ENCODE data around the gene ASCL5. TPM values are rescaled to one million over a fixed set of nuclear protein-coding genes. Genes with fewer than 3 reads are reported as not detected.

ASCL5 gene
- total RNA-seq, 1 experiment from 2014 or later, result not detected

DNA sequence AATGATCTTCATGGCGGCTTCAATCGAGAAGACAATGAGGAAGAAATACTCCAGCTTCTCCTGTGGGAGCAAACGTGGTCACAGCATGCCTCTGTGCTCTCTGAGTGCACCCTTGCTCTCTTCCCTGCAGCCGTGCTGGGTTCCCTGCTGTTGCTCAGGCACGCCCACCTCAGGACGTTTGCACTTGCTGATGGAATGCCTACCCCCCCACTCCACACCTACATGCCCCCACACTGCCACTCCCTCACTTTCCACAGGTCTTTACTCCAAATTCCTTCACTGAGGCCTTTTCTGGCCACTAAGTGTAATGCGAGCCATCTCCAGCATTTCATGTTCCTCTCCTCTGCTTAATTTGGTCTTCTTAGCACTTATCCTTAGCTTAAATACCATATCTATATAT lies 33.0 kb downstream of the ASCL5 start:
- Histone ChIP-seq H3K4me2 (ENCODE audit: low read depth, low read length, poor library complexity, severe bottlenecking) (no peak overlapping the region), H3K4me3 (ENCODE audit: low read length) (no peak overlapping the region), H3K9me3 (ENCODE audit: low read length) (no peaks in the 10 kb centered on the region), H3K79me2 (ENCODE audit: low read length) (no peaks in the 10 kb centered on the region), H3K36me3 (ENCODE audit: insufficient read depth, low read length) (no peaks in the 10 kb centered on the region), H4K20me1 (ENCODE audit: insufficient read depth, low read depth, low read length) (no peaks in the 10 kb centered on the region), H3K27ac (ENCODE audit: low read length) (no peak overlapping the region), H3K9ac (ENCODE audit: low read length) (no peak overlapping the region), H3K27me3 (ENCODE audit: low read length) (no peaks in the 10 kb centered on the region), H3K9me2 (replicated peaks; ENCODE audit: insufficient read depth, low read length) (no peaks in the 10 kb centered on the region), H3K4me1 (ENCODE audit: low read length) (no peaks in the 10 kb centered on the region), H2AFZ (ENCODE audit: low read length) (no peak overlapping the region)
- DNase-seq, result no peak

DNA sequence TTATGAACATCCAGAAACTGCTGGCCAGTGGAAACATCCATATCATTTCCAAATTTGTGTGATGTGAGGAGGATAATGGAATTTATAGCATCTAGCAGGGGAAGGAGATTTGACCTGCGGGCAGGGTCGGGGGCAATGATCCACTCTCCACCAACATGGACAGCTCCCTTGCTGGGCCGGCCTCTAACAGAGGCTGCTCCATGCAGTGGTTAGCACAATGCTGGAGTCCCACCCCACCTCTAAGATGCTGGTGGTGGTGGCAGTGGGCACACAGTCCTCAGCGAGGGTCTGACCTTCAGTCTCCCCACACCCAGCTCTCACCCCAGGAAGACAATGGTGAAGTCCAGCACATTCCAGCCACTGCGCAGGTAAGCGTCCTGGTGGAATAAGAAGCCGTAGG lies 33.4 kb downstream of the ASCL5 start:
- Histone ChIP-seq H3K36me3 (ENCODE audit: insufficient read depth, low read length) (no peaks in the 10 kb centered on the region), H3K79me2 (ENCODE audit: low read length) (no peaks in the 10 kb centered on the region), H2AFZ (ENCODE audit: low read length) (no peak overlapping the region), H3K4me2 (ENCODE audit: low read depth, low read length, poor library complexity, severe bottlenecking) (no peak overlapping the region), H3K4me1 (ENCODE audit: low read length) (no peaks in the 10 kb centered on the region), H3K4me3 (ENCODE audit: low read length) (no peak overlapping the region), H3K9ac (ENCODE audit: low read length) (no peak overlapping the region), H3K27ac (ENCODE audit: low read length) (no peak overlapping the region), H4K20me1 (ENCODE audit: insufficient read depth, low read depth, low read length) (no peaks in the 10 kb centered on the region), H3K9me2 (replicated peaks; ENCODE audit: insufficient read depth, low read length) (no peaks in the 10 kb centered on the region), H3K9me3 (ENCODE audit: low read length) (no peaks in the 10 kb centered on the region), H3K27me3 (ENCODE audit: low read length) (no peaks in the 10 kb centered on the region)
- DNase-seq, result no peak

DNA sequence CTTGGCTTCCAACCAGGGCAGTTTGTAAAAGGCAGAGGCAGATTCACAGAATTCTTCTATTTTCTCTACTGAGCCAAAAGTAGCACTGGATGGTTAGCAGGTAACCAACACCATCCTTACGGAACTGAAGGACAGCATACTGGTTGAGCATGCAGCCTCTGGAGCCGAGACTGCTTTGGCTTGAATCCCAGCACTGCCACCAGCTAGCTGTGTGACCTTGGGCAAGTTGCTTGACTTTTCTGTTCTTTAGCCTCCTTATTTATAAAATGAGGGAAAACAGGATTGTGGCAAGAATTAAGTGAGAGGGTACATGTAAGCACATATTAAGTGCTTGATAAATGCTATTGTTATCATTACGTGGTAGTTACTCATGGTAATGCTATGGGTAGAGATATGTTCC lies 34.2 kb downstream of the ASCL5 start:
- Histone ChIP-seq H3K36me3 (ENCODE audit: insufficient read depth, low read length) (no peaks in the 10 kb centered on the region), H3K27me3 (ENCODE audit: low read length) (no peaks in the 10 kb centered on the region), H2AFZ (ENCODE audit: low read length) (no peak overlapping the region), H3K9me3 (ENCODE audit: low read length) (no peaks in the 10 kb centered on the region), H3K9me2 (replicated peaks; ENCODE audit: insufficient read depth, low read length) (no peaks in the 10 kb centered on the region), H3K9ac (ENCODE audit: low read length) (no peak overlapping the region), H3K79me2 (ENCODE audit: low read length) (no peaks in the 10 kb centered on the region), H4K20me1 (ENCODE audit: insufficient read depth, low read depth, low read length) (no peaks in the 10 kb centered on the region), H3K27ac (ENCODE audit: low read length) (no peak overlapping the region), H3K4me1 (ENCODE audit: low read length) (no peaks in the 10 kb centered on the region), H3K4me2 (ENCODE audit: low read depth, low read length, poor library complexity, severe bottlenecking) (no peak overlapping the region), H3K4me3 (ENCODE audit: low read length) (no peak overlapping the region)
- DNase-seq, result no peak

DNA sequence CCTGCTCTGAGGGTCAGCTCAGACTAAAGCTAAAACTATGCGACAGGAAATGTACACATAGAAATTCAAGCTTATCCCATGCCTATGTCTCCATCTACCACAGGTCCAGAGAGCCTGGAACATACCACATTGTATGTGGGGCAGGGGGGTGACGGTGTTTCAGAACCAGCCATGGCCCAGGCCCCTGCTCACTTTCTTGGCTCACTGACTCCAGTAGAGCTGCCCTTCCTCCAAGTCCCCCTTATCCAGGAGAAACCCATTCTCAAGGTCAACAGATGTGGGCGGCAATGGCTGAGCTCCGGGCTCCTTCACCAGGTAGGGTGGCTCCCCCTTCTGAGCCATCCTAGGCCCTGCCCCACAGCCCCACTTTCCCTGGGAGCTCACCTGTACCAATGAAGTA lies 35.7 kb downstream of the ASCL5 start:
- no peak overlapping the region for H2AFZ ChIP-seq (ENCODE audit: low read length)
- DNase-seq, result no peak
- 0 out of 2 replicates have a peak, but pooled peaks cover 3% of the 10 kb centered on the region for H4K20me1 ChIP-seq (ENCODE audit: insufficient read depth, low read depth, low read length)
- no peak overlapping the region for H3K9ac ChIP-seq (ENCODE audit: low read length)
- H3K4me1 ChIP-seq (ENCODE audit: low read length), result no peaks in the 10 kb centered on the region
- H3K4me2 ChIP-seq (ENCODE audit: low read depth, low read length, poor library complexity, severe bottlenecking), result no peak overlapping the region
- no peaks in the 10 kb centered on the region for H3K9me3 ChIP-seq (ENCODE audit: low read length)
- no peaks in the 10 kb centered on the region for H3K79me2 ChIP-seq (ENCODE audit: low read length)
- no peak overlapping the region for H3K27ac ChIP-seq (ENCODE audit: low read length)
- no peaks in the 10 kb centered on the region for H3K27me3 ChIP-seq (ENCODE audit: low read length)
- H3K9me2 ChIP-seq (replicated peaks; ENCODE audit: insufficient read depth, low read length), result no peaks in the 10 kb centered on the region
- H3K36me3 ChIP-seq (ENCODE audit: insufficient read depth, low read length), result no peaks in the 10 kb centered on the region
- H3K4me3 ChIP-seq (ENCODE audit: low read length), result no peak overlapping the region

DNA sequence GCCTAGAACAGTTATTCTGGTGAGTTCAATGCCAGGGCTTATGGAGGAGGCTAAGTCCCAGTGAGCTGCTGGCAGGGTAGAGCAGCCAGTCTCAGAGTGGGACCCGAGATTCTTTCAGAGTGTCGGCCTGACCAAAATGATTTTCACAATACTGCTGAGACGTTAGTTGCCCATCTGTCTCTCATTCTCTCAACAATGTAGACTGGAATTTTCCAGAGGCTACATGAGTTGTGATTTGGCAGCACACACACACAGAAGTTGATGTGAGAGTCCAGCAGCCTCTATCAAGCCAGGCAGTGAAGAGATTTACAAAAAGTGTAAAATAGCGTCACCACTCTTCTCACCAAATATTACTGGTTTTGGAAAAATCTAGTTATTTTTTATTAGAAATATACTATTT lies 36.4 kb downstream of the ASCL5 start:
- no peaks in the 10 kb centered on the region for H3K36me3 ChIP-seq (ENCODE audit: insufficient read depth, low read length)
- H3K79me2 ChIP-seq (ENCODE audit: low read length), result no peaks in the 10 kb centered on the region
- no peak for DNase-seq
- H3K9me3 ChIP-seq (ENCODE audit: low read length), result no peaks in the 10 kb centered on the region
- H3K9ac ChIP-seq (ENCODE audit: low read length), result no peak overlapping the region
- no peaks in the 10 kb centered on the region for H3K9me2 ChIP-seq (replicated peaks; ENCODE audit: insufficient read depth, low read length)
- no peak overlapping the region for H3K27ac ChIP-seq (ENCODE audit: low read length)
- H3K27me3 ChIP-seq (ENCODE audit: low read length), result no peaks in the 10 kb centered on the region
- H3K4me2 ChIP-seq (ENCODE audit: low read depth, low read length, poor library complexity, severe bottlenecking), result no peak overlapping the region
- no peaks in the 10 kb centered on the region for H3K4me1 ChIP-seq (ENCODE audit: low read length)
- no peak overlapping the region for H2AFZ ChIP-seq (ENCODE audit: low read length)
- H4K20me1 ChIP-seq (ENCODE audit: insufficient read depth, low read depth, low read length), result 0 out of 2 replicates have a peak, but pooled peaks cover 3% of the 10 kb centered on the region
- H3K4me3 ChIP-seq (ENCODE audit: low read length), result no peak overlapping the region

DNA sequence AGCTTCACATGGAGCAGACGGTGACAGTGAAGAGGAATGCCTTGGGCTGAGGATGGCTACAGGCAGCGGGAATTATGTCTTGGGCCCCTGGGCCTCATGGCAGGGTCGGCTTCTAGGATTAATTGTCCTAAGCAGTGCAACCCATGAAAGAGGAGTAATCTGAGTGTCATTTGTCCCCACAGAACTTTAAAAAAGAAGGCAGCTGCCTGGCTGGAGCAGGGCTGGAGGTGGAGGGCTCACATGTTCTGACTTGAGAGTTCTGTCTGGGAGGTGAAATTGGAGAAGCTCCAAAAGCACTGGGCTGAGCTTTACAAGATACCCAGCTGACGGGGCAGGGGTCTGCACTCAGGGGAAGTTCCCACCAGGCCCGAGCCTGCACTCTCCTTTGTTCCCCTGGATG lies 37.4 kb downstream of the ASCL5 start:
- H3K9me2 ChIP-seq (replicated peaks; ENCODE audit: insufficient read depth, low read length), result no peaks in the 10 kb centered on the region
- H3K4me2 ChIP-seq (ENCODE audit: low read depth, low read length, poor library complexity, severe bottlenecking), result no peak overlapping the region
- no peaks in the 10 kb centered on the region for H3K9me3 ChIP-seq (ENCODE audit: low read length)
- no peaks in the 10 kb centered on the region for H3K79me2 ChIP-seq (ENCODE audit: low read length)
- no peak overlapping the region for H2AFZ ChIP-seq (ENCODE audit: low read length)
- no peak overlapping the region for H3K9ac ChIP-seq (ENCODE audit: low read length)
- H3K36me3 ChIP-seq (ENCODE audit: insufficient read depth, low read length), result no peaks in the 10 kb centered on the region
- H3K27ac ChIP-seq (ENCODE audit: low read length), result no peak overlapping the region
- H3K4me1 ChIP-seq (ENCODE audit: low read length), result no peaks in the 10 kb centered on the region
- H3K27me3 ChIP-seq (ENCODE audit: low read length), result no peaks in the 10 kb centered on the region
- no peak for DNase-seq
- H3K4me3 ChIP-seq (ENCODE audit: low read length), result no peak overlapping the region
- H4K20me1 ChIP-seq (ENCODE audit: insufficient read depth, low read depth, low read length), result 0 out of 2 replicates have a peak, but pooled peaks cover 3% of the 10 kb centered on the region

DNA sequence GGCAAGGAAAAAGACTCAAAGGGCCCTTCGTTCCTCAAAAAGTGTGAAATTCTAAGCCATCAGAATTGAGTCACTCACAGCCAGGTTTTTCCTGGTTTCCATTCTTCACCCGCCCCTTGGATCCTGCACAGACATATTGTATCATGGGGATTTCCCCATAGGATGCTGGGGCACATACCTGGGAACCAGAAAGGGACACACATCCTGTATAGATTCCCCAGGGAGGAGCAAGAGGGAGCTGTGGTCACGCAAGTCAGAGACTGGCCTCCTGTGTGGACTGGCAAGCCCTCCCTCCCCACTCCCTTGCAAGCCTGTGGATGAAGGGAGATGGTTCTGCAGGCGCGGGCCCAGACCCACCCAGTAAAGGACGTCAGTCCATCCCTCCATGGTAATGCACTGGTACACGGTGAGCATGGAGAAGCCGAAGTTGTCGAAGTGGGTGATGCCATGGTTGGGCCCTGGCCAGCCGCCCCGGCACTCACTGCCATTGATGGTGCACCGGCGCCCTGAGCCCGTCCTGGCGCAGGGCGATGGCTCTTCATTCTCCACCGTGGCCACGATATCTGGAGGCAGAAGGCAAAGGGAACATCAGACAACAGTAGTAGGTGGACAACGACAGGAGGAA lies 38.0 kb downstream of the ASCL5 start:
- Histone ChIP-seq H3K4me3 (ENCODE audit: low read length) (no peak overlapping the region), H3K27ac (ENCODE audit: low read length) (no peak overlapping the region), H3K9me3 (ENCODE audit: low read length) (no peaks in the 10 kb centered on the region), H3K9me2 (replicated peaks; ENCODE audit: insufficient read depth, low read length) (no peaks in the 10 kb centered on the region), H3K27me3 (ENCODE audit: low read length) (no peaks in the 10 kb centered on the region), H2AFZ (ENCODE audit: low read length) (no peak overlapping the region), H3K36me3 (ENCODE audit: insufficient read depth, low read length) (no peaks in the 10 kb centered on the region), H3K4me2 (ENCODE audit: low read depth, low read length, poor library complexity, severe bottlenecking) (no peak overlapping the region), H3K79me2 (ENCODE audit: low read length) (no peaks in the 10 kb centered on the region), H3K4me1 (ENCODE audit: low read length) (no peaks in the 10 kb centered on the region), H4K20me1 (ENCODE audit: insufficient read depth, low read depth, low read length) (0 out of 2 replicates have a peak, but pooled peaks cover 3% of the 10 kb centered on the region), H3K9ac (ENCODE audit: low read length) (no peak overlapping the region)
- no peak for DNase-seq

DNA sequence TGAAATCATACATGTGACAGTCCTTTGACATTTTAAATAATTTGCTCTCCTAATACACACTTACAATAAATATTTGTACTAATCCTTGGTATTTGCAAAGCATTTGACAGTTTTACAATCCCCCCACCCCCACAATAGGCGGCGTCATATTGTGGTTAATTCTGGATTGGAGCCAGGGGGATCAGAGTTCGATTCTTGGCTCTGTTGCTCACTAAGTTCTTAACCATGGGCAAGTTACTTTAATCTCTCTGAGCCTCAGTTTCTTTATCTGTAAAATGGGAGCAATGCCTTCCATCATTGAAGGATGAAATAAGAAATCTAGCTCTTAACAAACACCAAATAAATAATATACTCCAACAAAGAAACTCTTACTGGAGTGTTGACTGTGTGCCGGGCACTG lies 38.6 kb downstream of the ASCL5 start:
- 0 out of 2 replicates have a peak, but pooled peaks cover 3% of the 10 kb centered on the region for H4K20me1 ChIP-seq (ENCODE audit: insufficient read depth, low read depth, low read length)
- no peak overlapping the region for H2AFZ ChIP-seq (ENCODE audit: low read length)
- no peak for DNase-seq
- no peaks in the 10 kb centered on the region for H3K9me2 ChIP-seq (replicated peaks; ENCODE audit: insufficient read depth, low read length)
- no peaks in the 10 kb centered on the region for H3K79me2 ChIP-seq (ENCODE audit: low read length)
- H3K27me3 ChIP-seq (ENCODE audit: low read length), result no peaks in the 10 kb centered on the region
- H3K27ac ChIP-seq (ENCODE audit: low read length), result no peak overlapping the region
- H3K9ac ChIP-seq (ENCODE audit: low read length), result no peak overlapping the region
- no peak overlapping the region for H3K4me2 ChIP-seq (ENCODE audit: low read depth, low read length, poor library complexity, severe bottlenecking)
- no peak overlapping the region for H3K4me3 ChIP-seq (ENCODE audit: low read length)
- no peaks in the 10 kb centered on the region for H3K9me3 ChIP-seq (ENCODE audit: low read length)
- H3K4me1 ChIP-seq (ENCODE audit: low read length), result no peaks in the 10 kb centered on the region
- no peaks in the 10 kb centered on the region for H3K36me3 ChIP-seq (ENCODE audit: insufficient read depth, low read length)

All from Karpas-422 (cell line).